ENCODE data around the gene MOB4.

The MOB4 gene

DNA sequence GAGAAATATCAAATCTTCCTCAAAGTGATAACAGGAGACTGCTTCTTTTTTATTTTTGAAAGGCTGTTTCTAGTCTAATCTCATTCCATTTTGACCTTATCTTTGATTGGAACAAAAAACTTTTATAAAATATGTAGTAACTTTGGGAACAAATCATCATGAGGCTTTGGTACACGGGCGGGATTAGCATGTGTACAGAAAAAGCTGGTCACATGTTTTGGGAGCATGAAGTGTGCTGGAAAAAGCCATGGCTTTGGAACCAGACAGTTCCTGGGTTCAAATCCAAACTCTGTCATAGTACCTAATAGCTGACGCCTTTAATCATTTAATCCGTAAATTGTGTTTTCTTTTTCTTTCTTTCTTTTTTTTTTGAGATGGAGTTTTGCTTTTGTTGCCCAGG, 81.3 kb downstream of the MOB4 start:
- no peak for ATAC-seq

DNA sequence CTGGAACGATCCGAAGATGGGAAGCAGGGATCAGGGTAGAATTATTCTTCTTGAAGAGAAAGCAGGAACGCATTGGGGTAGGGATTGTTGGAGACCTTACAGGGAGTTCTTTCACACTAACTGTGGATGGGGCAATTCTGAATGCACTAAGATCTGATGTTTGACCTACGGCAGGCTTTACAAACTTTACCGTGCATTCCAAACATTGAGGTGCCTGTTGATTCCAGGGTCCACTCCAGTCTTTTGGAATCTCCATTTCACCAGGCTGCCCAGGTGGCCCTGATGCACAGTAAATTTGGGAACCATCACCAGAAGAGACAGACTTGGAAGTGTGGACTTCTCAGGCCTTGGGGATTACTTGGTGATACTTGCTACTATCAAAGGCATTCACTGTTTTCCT, 82.6 kb downstream of the MOB4 start:
- Mint-ChIP-seq H3K9me3 (no peaks in the 10 kb centered on the region), H3K27me3 (peaks cover 30% of the 10 kb centered on the region), H3K36me3 (no peaks in the 10 kb centered on the region), H3K4me1 (peaks cover 6% of the 10 kb centered on the region), H3K27ac (no peak overlapping the region), H3K4me3 (no peak overlapping the region)
- no peak for ATAC-seq

More for the DNA sequence above, 81.3 kb downstream of the MOB4 start:
- no peaks in the 10 kb centered on the region for H3K36me3 Mint-ChIP-seq
- H3K4me1 Mint-ChIP-seq: peaks cover 6% of the 10 kb centered on the region
- H3K27me3 Mint-ChIP-seq: peaks cover 30% of the 10 kb centered on the region
- H3K9me3 Mint-ChIP-seq: no peaks in the 10 kb centered on the region
- H3K4me3 Mint-ChIP-seq: no peak overlapping the region
- H3K27ac Mint-ChIP-seq: no peak overlapping the region

DNA sequence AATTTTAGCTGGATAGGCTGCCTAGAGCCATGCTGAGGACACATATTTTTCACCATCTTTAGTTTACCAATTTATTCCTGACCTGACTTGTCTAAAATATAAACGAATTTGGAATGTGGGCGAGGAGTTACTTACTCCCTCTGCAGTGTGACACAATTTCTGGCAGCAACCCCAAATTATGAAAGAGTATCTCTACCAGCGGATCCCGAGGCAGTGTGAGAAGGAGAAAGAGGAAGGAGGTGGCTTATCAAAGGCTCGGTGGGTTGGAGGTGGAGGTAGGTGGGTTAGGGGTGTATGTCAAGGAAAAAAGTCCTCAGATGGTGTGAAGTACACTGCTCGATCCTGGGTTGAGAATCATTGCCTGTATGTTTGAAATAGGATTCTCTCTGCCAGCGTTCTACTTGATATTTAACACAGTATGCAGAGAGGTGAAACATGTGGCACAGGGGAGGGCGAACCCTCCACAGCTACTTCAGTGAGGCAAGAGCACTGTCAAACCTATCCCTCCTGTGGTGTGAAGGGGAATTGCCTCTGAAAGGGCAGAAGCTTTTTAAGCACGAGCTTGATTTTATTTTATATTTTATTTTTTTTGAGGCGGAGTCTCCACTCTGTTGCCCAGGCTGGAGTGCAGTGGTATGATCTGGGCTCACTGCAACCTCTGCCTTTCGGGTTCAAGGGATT, 83.6 kb downstream of the MOB4 start:
- no peak overlapping the region for H3K27ac Mint-ChIP-seq

DNA sequence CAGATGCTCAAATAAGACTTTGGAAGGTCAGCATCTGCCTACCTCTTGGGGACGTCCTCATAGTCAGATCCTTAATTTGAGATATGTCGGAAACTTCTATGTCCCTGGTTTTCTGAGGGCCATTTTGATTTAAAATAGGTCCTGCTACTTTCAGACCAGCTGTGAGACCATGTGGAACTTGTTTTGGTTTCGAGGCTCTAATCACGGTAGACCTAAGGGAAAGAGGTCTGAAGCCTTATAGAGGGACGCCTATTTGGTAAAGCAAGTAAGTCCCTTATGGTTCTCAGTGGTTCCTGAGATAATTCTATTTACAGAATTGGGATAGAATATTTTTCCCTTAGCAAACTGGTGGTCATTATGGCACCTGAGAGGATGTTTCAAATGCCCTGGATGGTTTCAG, 84.4 kb downstream of the MOB4 start:
- Mint-ChIP-seq H3K4me3 (no peak overlapping the region), H3K27ac (no peak overlapping the region), H3K36me3 (no peaks in the 10 kb centered on the region), H3K27me3 (peaks cover 25% of the 10 kb centered on the region), H3K9me3 (no peaks in the 10 kb centered on the region), H3K4me1 (peaks cover 6% of the 10 kb centered on the region)
- no peak for ATAC-seq

More for the DNA sequence above, 83.6 kb downstream of the MOB4 start:
- no peak for ATAC-seq
- H3K9me3 Mint-ChIP-seq: no peaks in the 10 kb centered on the region
- no peaks in the 10 kb centered on the region for H3K36me3 Mint-ChIP-seq
- peaks cover 30% of the 10 kb centered on the region for H3K27me3 Mint-ChIP-seq
- peaks cover 6% of the 10 kb centered on the region for H3K4me1 Mint-ChIP-seq
- no peak overlapping the region for H3K4me3 Mint-ChIP-seq

DNA sequence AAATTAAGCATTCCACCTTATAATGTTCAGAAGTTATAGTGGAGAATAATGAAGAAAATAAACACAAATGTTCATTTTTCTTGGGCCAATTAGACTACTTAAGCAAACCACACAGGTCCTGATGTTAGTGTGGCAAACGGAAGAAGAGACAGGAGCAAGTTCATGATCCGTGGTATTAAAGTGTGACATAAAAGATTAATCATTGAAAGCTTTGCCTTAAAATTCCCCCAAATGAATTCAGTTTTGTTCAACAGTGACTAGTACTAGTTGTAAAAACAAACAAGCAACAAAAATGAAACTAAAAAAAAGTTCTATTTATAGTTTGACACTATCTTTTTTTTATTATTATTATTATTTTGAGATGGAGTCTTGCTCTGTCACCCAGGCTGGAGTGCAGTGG, 85.9 kb downstream of the MOB4 start:
- Mint-ChIP-seq H3K27me3 (peaks cover 22% of the 10 kb centered on the region), H3K27ac (no peak overlapping the region), H3K36me3 (no peaks in the 10 kb centered on the region), H3K4me3 (no peak overlapping the region), H3K9me3 (no peaks in the 10 kb centered on the region), H3K4me1 (peaks cover 6% of the 10 kb centered on the region)
- ATAC-seq: no peak
